Skeletal muscle tissue (tissue), 4 donors: Measurements from ENCODE around the gene ATAD3B. TPM values are rescaled to one million over a fixed set of nuclear protein-coding genes. Genes with fewer than 3 reads are reported as not detected.
"Not testable (repeated sequence)": the region's sequence is repeated elsewhere in the genome, so short reads cannot be mapped to it uniquely, and the experiment has no call there.

ENCODE experiments used
- H3K27ac ChIP-seq: one replicate; pipeline ENCODE4 v1.7.0; 2013; ENCODE audit warnings: mild to moderate bottlenecking, low read depth, low read length, inconsistent platforms
- H3K27me3 ChIP-seq, 3 donors: one replicate each; pipeline ENCODE4 v1.7.0; 2013; ENCODE audit warnings: low read length in 3 of 3; ENCODE audit not compliant: control insufficient read depth in 3 of 3, insufficient read depth in 3 of 3
- H3K36me3 ChIP-seq, 3 donors: one replicate each; pipeline ENCODE4 v1.7.0; 2013; ENCODE audit warnings: low read length in 3 of 3; ENCODE audit not compliant: control insufficient read depth in 3 of 3, insufficient read depth in 3 of 3
- H3K4me1 ChIP-seq, 3 donors: one replicate each; pipeline ENCODE4 v1.7.0; 2013; ENCODE audit warnings: low read length in 3 of 3, mild to moderate bottlenecking in 3 of 3; ENCODE audit not compliant: control insufficient read depth in 3 of 3, insufficient read depth in 3 of 3
- H3K4me3 ChIP-seq, 3 donors: one replicate each; pipeline ENCODE4 v1.7.0; 2013; ENCODE audit warnings: low read length in 3 of 3
- H3K9ac ChIP-seq, 3 donors: one replicate each; pipeline ENCODE4 v1.7.0; 2013; ENCODE audit warnings: low read length in 3 of 3, mild to moderate bottlenecking in 3 of 3, moderate library complexity in 2 of 3, low read depth in 1 of 3
- H3K9me3 ChIP-seq, 3 donors: one replicate each; pipeline ENCODE4 v1.7.0; 2013; ENCODE audit warnings: low read length in 3 of 3; ENCODE audit not compliant: control insufficient read depth in 3 of 3
- total RNA-seq: library from RNA; depleted of rRNA; stranded (reverse); fragments of >200 nt; gene quantifications from one replicate; pipeline ENCODE4 v1.2.3, GENCODE V29; 2014
- donor health status: Osteomylitis.

The ATAD3B gene
- total RNA-seq, 1 donor from 2014 or later, result 16.7 TPM

- no peak overlapping the region for H3K9ac ChIP-seq
- H3K27ac ChIP-seq, result no peak overlapping the region
- H3K36me3 ChIP-seq, result peaks cover 36 to 44% (median 42%) of the 10 kb centered on the region in 3 donors
- no peaks in the 10 kb centered on the region for H3K9me3 ChIP-seq
- no peaks in the 10 kb centered on the region for H3K4me1 ChIP-seq
- no peaks in the 10 kb centered on the region for H3K27me3 ChIP-seq
- no peak overlapping the region for H3K4me3 ChIP-seq
Measured at GRCh38 chr1:1490633-1491230, 19.2 kb downstream of the ATAD3B start.

GRCh38 chr1:1491601-1492000, 20.0 kb downstream of the ATAD3B start:
- Histone ChIP-seq H3K4me3 (no peak overlapping the region), H3K36me3 (peaks cover 36 to 44% (median 38%) of the 10 kb centered on the region in 3 donors), H3K27ac (no peak overlapping the region), H3K27me3 (no peaks in the 10 kb centered on the region), H3K9me3 (no peaks in the 10 kb centered on the region), H3K4me1 (no peaks in the 10 kb centered on the region), H3K9ac (no peak overlapping the region)

GRCh38 chr1:1494311-1494710, 22.7 kb downstream of the ATAD3B start:
- H3K4me1 ChIP-seq, H3K9me3 ChIP-seq, H3K27ac ChIP-seq, H3K4me3 ChIP-seq, H3K9ac ChIP-seq, H3K27me3 ChIP-seq: not testable (repeated sequence)
- H3K36me3 ChIP-seq, result peaks cover 22 to 24% (median 23%) of the 10 kb centered on the region in 3 donors

GRCh38 chr1:1495461-1495975, 24.0 kb downstream of the ATAD3B start:
- H3K4me3 ChIP-seq, H3K9me3 ChIP-seq, H3K27me3 ChIP-seq, H3K27ac ChIP-seq, H3K9ac ChIP-seq, H3K4me1 ChIP-seq: not testable (repeated sequence)
- H3K36me3 ChIP-seq, result peaks cover 16 to 18% (median 18%) of the 10 kb centered on the region in 3 donors

GRCh38 chr1:1504777-1505365, 33.3 kb downstream of the ATAD3B start:
- Histone ChIP-seq H3K9ac (peak overlapping the region in 1 of 3 donors; percentile 66), H3K4me1 (peaks cover 0 to 21% (median 15%) of the 10 kb centered on the region in 3 donors), H3K27ac (peak overlapping the region; percentile 82), H3K4me3 (peak overlapping the region in 1 of 3 donors; percentile 45)
- H3K36me3 ChIP-seq, H3K27me3 ChIP-seq, H3K9me3 ChIP-seq: not testable (repeated sequence)

- H3K9me3 ChIP-seq, H3K36me3 ChIP-seq, H3K27me3 ChIP-seq: not testable (repeated sequence)
- Histone ChIP-seq H3K9ac (peak overlapping the region in 2 of 3 donors; percentile 50 to 66), H3K27ac (peak overlapping the region; percentile 82), H3K4me1 (peaks cover 0 to 21% (median 15%) of the 10 kb centered on the region in 3 donors), H3K4me3 (peak overlapping the region in 1 of 3 donors; percentile 45)
Measured at GRCh38 chr1:1505366-1505798, 33.8 kb downstream of the ATAD3B start.

GRCh38 chr1:1505801-1506200, 34.2 kb downstream of the ATAD3B start:
- Histone ChIP-seq H3K4me3 (peak overlapping the region in 2 of 3 donors; percentile 14 to 27), H3K4me1 (peaks cover 1 to 22% (median 18%) of the 10 kb centered on the region in 3 donors), H3K27ac (peak overlapping the region; percentile 82), H3K9ac (peak overlapping the region in 2 of 3 donors; percentile 50 to 66)
- not testable (repeated sequence) for H3K27me3 ChIP-seq, H3K9me3 ChIP-seq, H3K36me3 ChIP-seq

- Histone ChIP-seq H3K27ac (no peak overlapping the region), H3K9me3 (no peaks in the 10 kb centered on the region), H3K36me3 (no peaks in the 10 kb centered on the region), H3K27me3 (no peaks in the 10 kb centered on the region), H3K4me1 (peaks cover 5 to 31% (median 23%) of the 10 kb centered on the region in 3 donors), H3K4me3 (no peak overlapping the region), H3K9ac (no peak overlapping the region)
Measured at GRCh38 chr1:1507305-1507704, 35.7 kb downstream of the ATAD3B start.

GRCh38 chr1:1508775-1509464, 37.4 kb downstream of the ATAD3B start:
- Histone ChIP-seq H3K4me3 (peak overlapping the region in 1 of 3 donors; percentile 54), H3K9ac (peak overlapping the region in 1 of 3 donors; percentile 68)
- not testable (repeated sequence) for H3K27ac ChIP-seq

GRCh38 chr1:1509465-1509850, 37.9 kb downstream of the ATAD3B start:
- H3K9ac ChIP-seq, H3K36me3 ChIP-seq, H3K27me3 ChIP-seq, H3K9me3 ChIP-seq, H3K4me3 ChIP-seq, H3K27ac ChIP-seq: not testable (repeated sequence)
- H3K4me1 ChIP-seq, result peaks cover 5 to 35% (median 25%) of the 10 kb centered on the region in 3 donors

More at GRCh38 chr1:1508775-1509464, 37.4 kb downstream of the ATAD3B start:
- not testable (repeated sequence) for H3K9me3 ChIP-seq, H3K36me3 ChIP-seq, H3K27me3 ChIP-seq
- peaks cover 5 to 35% (median 25%) of the 10 kb centered on the region in 3 donors for H3K4me1 ChIP-seq
